Skeletal muscle cell (primary cell): ENCODE results near the gene ASPSCR1.

Experiments
- DNase-seq: peaks from one replicate; pipeline ENCODE4 v3.0.0-alpha.2; 2010; ENCODE audit warnings: low read depth
- H3K4me3 ChIP-seq: 2 replicates; pipeline ENCODE4 v1.5.1; 2011; ENCODE audit warnings: low read depth, mild to moderate bottlenecking, control low read depth, low read length, moderate library complexity

The ASPSCR1 gene, protein sequence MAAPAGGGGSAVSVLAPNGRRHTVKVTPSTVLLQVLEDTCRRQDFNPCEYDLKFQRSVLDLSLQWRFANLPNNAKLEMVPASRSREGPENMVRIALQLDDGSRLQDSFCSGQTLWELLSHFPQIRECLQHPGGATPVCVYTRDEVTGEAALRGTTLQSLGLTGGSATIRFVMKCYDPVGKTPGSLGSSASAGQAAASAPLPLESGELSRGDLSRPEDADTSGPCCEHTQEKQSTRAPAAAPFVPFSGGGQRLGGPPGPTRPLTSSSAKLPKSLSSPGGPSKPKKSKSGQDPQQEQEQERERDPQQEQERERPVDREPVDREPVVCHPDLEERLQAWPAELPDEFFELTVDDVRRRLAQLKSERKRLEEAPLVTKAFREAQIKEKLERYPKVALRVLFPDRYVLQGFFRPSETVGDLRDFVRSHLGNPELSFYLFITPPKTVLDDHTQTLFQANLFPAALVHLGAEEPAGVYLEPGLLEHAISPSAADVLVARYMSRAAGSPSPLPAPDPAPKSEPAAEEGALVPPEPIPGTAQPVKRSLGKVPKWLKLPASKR

DNA sequence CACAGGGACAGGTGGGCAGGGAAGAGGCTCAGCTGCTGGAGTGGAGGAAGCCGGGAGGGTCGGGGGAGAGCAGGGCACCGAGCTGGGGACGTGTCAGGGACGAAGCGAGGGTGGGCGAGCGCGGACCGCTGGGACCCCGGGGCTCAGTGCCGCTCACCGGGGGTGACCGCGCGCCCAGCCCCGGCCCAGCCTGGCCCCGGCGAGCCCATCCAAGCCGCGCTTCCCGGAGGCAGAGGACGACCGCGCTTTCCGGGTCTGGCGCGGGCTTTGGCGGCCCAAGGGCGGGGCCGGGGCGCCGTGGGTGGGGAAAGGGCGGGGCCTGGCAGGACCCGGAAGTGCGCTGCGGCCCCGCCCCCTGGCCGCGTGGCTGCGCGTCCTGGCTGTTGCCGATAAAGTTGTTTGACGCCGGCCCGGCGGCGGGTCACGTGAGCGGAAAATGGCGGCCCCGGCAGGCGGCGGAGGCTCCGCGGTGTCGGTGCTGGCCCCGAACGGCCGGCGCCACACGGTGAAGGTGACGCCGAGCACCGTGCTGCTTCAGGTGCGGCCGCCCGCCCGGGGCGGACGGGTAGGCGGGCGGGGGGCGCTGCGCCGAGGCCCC, at the start of gene ASPSCR1:
ASPSCR1 (plus strand) TSS at position 419 of the 598 bp plus-strand sequence; CDS start at position 437, 18 bp downstream.
- H3K4me3 ChIP-seq: peak within 1 kb of the TSS; percentile 82
- DNase-seq: peak; percentile 74

DNA sequence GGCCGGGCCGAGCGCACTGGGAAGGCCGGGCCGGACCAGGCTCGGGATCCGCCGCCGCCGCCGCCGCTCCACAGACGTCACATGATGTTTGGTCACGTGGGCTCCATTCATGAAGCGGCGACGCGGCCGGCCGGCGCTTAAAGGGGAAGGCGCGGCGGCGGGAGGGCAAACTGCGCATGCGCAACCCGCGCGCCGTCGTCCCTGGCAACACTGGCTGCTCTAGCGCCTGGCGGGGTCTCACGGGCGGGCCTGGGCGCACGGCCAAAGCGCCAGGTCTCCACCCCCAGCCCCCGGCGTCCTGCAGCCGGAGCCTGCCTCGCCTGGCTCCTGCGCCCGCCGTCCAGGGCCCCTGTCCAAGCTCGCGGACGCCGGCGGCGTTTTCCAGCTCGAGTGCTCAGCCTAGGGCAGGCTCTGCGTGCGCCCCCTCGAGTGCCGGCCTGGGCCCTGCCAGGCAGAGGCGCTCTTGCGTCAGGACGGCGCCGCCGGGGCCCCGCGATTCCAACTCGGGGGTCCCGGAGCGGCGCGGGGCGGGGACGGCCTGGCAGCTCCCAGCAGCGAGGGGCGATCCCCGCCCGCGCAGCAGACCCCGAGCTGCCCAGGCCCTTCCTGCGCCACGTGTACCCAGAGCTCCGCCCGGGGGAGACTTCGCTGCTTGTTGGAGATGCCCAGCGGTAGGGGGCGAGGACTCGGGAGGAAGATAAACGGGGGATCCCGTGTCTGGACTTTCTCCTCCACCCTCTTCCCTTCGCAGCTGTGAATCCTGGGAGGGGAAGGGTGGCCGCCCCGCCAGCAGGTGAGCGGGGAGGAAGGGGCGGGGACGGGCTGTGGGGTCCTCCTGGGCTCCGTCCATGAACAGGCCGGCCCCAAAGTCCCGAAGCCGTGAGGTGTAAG, 49.5 kb upstream of the ASPSCR1 start, which contains the start of gene MAFG:
MAFG (minus strand) TSS at position 83 of the 891 bp plus-strand sequence. CDS start 4,550 bp downstream, outside the sequence.
- peak; percentile 76 for DNase-seq
- H3K4me3 ChIP-seq: peak within 1 kb of the TSS; percentile 74

DNA sequence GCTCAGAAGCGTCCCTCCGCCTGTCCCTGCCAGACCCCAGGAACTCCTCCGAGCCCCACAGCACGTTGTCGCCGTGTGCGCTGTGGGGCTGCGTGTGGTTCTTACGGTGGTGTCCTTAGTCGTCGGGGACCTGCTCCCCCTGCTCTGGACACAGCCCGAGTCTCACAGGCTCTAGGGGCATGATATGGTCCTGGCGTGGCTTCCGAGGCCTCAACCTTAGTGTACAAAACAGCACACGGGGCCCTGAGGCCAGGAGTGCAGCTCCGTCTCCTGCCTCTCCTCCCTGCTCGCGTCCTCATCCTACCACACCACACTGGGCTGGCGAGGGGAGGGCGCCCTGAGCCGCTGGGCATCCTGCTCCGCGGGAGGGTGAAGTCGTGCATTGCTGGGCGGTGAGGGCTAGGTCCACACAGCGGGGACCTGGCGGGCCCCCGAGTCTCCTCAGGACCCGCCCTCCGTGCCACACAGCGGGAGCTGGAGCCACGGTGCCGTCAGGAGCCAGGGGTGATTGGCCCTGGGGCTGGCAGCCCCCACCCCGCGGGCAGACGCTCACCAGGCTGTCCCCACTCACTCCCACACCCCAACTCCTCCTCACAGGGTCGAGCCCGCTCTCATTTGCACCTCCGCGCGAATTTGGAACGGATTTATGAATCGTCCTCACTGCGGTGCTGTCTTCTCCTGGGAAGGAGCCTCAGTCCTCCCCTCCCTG, 48.7 kb upstream of the ASPSCR1 start:
- DNase-seq: no peak
- H3K4me3 ChIP-seq: peak overlapping the region; percentile 66

DNA sequence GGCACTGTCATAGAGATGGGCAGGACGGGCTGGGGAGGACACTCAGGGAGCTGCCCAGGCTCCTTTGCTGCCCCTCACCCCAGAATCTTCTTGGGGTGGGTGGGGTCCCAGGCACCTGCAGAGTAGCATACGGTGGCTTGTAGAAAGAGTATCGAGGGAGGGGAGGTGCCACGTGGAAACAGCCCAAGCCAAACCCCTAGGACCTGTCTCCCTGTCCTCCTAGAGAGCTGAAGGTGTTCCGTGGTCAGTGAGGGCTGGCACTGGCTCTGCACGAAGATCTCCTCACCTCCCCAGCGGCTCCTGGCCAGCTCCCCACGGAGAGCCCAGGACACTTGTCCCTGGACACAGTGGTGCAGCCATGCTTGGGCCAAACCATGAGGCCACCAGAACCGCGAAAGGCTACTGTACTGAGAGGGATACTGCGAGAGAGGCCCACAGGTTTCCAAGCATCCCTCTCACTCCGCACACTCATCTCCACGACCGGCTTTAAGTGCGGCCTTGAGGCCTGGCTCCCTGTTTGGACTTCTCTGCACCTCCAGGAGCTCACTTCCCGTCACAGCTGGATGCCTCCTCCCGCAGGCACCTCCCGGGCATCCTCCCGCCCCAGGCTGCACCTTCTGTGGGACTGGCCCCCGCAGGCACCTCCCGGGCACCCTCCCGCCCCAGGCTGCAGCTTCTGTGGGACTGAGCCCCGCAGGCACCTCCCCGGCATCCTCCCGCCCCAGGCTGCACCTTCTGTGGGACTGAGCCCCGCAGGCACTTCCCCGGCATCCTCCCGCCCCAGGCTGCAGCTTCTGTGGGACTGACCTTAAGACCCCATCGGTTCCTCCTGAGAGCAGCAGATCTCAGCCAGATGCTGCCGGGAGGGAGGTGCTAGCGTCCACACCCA, 47.9 kb upstream of the ASPSCR1 start:
- no peak for DNase-seq
- peak overlapping the region; percentile 66 for H3K4me3 ChIP-seq

DNA sequence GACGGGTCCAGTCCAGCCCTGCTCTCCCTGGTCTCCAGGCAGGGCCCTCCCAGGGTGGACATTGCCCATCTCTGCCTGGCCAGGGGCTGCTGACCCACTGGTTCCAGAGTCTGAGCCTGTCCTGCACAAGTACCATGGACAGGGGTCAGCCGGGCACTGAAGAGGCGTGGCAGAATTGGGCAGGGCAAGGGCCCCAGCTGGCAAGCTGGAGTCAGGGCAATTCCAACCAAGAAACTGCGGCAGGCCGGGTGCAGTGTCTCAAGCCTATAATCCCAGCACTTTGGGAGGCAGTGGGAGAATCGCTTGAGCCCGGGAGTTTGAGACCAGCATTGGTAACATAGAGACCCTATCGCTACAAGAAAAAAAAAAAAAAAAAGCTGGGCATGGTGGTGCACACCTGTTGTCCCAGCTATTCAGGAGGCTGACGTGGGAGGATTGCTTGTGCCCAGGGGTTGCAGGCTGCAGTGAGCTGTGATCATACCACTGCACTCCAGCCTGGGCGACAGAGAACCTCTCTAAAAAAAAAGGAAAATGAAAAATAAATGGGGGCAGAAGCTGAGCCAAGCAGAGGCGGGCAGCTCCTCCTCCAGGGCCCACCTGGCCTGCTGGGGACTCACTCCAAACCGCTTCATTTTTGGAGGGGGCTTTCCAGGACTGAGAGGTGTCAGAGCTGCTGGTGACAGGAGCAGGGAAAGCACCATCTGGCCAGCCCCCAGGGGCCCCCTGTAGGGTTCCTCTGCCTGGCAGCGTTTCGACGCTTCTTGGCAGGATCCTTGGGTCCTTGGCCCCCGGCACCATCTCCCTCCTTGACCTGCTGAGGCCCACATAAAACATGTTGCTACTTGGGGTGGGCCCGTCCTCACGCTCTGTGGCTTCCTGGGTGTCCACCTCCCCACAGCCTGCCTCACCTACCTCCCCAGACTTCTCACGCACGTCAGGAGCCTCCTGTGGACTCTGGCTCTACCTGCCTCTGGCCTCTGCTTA, 47.0 kb upstream of the ASPSCR1 start:
- H3K4me3 ChIP-seq: no peak overlapping the region
- no peak for DNase-seq

DNA sequence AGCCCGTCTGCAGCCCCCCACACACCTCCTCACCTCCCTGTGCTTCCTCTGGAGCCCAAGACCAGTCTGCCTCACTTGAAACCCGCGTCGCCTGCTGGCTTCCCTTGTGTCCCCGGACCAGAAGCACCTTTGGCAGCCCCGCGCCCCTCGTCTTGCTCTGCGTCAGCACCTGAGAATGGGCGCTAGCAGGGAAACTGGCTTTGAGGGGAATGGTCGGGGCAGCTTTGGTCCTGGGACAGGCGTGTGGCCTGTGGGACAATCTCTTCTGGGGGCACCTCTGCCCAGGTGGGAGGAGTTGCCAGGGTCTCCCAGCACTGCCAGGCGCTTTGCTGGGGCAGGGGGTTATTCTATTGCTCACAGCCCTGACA, 46.3 kb upstream of the ASPSCR1 start:
- DNase-seq: no peak
- H3K4me3 ChIP-seq: no peak overlapping the region

DNA sequence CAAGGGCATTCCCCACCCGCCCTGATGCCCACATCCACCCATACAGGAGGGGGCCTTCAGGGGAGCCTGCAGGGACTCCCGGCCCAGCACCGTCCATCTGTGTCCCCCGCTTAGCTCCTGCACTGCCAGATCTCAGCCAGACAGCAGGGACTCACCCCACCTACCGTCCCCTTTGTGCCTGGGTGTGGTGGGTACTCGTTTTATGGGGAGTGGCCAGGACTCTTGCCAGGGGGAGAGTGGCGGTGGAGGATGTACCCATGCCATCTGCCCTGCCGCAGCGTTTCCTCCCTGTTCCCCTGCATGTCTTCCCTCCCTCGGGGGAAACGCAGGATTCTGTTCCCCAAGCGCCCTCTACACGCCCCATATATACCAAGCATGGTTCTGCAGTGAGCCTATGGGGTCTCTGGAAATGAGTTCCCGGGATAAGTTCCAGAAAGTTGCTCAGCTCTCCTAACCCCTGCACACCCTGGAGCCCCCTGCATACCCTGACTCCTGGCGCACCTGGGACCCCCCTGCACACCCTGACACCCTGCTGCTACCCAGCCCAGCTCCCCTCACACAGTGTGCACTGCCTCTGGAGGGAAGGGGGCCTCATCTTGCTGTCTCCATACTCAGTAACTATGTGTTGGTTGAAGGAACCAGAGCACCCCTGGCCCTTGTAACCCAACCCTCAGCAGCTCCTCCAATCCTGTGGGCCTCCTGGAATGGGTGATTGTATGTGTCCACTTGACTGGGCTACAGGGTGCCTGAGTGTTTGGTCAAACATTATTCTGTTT, 45.7 kb upstream of the ASPSCR1 start:
- H3K4me3 ChIP-seq: no peak overlapping the region
- DNase-seq: no peak

DNA sequence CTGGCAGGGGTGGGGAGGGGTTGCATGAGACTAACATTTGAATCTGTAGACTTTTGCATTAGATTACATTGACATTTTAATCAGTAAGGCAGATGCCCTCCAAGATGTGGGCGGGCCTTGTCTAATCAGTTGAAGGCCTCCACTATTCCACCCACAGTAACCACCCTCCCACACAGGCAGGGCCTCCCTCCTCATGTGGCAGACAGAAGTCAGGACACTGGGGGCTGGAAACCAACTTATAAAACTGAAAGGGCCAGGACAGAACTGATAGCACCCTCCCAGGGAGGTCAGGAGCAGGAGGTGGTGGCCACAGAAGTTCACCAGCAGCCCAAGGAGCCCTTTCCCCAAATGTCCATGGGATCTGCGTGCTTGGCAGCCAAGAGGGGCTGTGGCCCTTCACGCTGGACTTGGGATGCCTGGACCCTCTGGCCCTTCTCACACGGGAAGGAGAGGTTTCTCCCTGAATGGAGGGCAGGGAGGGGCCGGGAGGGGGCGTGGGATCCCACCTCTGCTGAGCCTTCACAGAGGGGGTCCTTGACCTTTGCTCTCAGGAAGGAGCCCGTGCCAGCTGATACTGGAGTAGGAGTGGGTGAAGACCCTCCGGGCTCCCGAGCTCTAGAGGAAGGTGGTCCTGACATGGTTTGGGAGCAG, 45.0 kb upstream of the ASPSCR1 start:
- no peak overlapping the region for H3K4me3 ChIP-seq
- DNase-seq: no peak

DNA sequence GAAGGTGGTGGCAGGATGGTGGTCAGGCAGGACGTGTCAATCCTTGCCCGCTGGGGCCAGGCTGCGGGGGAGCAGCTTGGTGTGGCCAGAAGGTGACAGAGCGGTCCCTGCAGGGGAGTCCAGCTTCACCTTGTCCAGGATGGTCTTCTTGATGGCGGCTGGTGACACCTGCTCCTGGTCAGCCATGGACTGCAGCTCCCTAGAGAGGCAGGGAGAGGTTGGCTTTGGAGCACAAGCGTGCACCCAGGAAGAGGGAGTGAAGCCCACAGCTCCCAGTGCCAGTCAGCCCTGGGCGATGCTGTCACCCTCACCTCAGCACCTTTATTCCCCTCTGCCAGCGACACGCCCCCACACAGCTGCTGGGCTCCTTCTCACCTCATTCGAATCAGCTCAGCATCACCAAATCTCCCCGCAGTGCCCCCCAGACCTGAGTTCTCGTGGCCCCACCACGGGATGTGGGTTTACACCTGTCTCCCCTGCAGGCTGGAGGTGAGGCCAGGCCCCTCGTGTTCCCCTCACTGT, 44.2 kb upstream of the ASPSCR1 start:
- DNase-seq: no peak
- no peak overlapping the region for H3K4me3 ChIP-seq

DNA sequence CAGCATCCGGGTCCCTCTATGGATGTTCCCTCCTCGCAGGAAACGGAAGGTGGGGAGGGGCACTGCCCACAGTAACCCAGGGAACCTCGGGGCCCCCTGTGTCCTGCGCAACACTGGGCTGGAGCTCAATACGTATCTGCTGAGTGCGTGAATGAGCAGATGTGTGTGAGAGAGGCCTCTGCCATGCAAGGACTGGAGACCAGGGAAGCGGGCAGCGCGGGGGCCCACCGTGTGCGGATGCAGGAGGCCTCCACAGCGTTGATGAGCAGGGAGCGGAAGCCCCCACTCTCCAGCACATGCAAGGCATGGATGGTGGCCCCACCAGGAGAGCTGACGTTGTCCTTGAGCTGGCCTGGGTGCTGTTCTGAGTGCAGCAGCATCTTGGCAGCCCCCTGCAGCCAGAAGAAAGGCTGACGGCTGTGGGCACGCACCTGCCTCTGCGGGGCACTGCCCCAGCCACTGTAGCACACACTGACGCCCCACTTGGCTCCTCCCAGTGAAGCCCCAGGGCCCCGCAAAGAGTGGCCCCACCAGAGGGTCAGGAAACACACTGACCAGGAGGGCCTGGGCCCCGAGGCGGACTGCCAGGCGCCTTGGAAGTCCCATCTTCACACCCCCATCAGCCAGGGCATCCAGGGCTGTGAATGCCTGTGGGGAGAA, 43.2 kb upstream of the ASPSCR1 start:
- H3K4me3 ChIP-seq: no peak overlapping the region
- DNase-seq: no peak

DNA sequence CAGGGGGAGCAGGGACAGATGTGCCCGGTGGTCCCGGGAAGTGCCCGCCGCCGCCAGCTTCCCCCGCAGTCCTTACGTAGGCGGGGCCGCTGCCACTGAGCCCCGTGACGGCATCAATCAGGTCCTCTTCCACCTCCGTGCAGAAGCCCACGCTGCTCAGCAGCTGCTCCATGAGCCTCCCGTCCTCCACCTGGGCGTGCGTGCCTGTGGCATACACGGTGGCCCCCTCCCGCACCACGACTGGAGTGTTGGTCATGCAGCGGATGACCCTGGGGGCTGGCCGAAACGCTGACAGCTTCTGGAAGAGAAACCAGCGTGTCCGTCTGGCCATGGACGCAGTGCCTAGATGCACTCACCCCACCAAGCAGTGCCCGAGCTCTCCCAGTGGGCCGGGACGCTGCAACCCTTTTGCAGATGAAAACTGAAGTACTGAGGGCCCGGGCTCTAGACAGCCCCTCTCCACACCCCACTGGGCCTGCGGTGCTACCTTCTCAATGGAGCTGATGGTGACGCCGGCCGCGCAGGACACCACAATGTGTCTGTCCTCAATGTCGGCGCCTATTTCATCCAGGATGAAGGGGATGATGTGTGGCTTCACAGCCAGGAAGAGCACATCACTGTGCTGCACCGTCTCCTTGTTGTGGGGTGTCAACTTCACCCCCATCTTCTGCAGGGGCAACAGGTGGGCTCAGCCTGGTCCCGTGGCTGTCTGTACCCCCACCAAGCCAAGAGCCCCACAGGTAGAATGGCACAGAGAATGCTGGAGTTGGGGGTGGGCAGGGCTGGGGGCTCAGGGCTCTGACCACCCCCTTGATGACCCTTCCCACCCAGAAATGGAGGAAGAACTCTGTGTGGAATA, 42.4 kb upstream of the ASPSCR1 start:
- H3K4me3 ChIP-seq: peak overlapping the region; percentile 98
- DNase-seq: no peak

DNA sequence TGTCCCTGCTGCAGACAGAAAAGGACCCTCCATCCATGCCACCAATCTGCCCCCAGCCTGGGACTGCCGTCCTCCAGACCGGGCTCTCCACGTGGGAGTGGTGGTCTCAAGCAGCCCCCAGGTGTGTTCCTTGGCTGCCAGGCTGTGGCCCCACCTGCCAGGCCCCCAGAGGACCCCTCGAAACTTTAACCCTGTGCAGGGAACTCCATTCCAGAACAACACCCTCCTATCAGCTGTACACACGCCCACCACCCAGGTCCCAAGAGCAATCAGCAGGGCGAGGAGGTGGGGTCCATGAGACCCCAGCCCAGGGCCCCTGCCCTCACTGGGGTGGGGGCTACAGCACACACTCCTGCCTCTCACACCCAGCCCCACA, 41.7 kb upstream of the ASPSCR1 start:
- DNase-seq: no peak
- peak overlapping the region; percentile 98 for H3K4me3 ChIP-seq

DNA sequence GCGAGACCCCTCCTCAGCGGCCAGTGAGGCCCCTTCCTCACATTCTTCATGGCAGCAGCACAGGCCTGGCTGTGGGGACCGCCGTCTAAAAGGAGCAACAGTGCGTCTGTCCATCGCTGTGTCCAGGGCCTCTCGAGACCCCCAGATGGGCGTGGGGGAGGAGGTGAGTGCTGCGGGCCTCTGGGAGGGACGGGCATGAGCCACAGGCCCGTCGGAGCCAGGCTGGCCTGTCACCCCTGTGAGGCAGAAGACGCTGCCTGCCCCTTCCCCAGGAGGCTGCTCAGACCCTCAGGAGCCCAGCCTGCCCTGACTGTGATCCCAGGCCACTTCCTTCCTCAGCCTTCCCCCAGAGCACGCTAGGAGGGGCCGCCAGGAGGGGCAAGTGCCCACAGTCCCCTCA, 38.2 kb upstream of the ASPSCR1 start:
- DNase-seq: no peak
- H3K4me3 ChIP-seq: no peak overlapping the region

DNA sequence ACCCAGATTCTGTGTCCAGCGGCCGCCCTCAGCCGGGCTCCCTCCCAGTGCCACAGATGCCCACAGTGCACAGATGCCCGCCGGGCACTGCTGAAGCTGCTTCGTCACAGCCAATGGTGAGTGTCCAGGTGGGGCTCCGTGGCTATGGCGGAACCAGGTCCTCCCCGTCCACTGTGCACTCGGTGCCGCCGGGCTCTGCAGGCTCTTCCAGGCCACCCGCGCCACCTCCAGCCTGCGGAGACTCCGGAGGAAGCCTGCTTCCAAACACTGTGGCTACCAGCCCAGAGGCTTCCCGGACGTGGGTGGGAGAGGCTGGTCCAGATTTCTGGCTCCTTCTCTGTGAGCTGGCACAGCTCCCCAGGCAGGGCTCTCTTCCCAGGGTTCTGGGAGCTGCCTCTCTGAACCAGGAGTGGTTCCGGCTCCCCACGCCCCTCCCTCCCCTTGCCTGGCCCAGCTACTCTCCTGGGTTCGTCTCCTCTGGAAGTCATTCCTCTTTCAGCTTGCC, 37.5 kb upstream of the ASPSCR1 start:
- no peak overlapping the region for H3K4me3 ChIP-seq

More for the DNA sequence above, 37.5 kb upstream of the ASPSCR1 start:
- no peak for DNase-seq
